H9 (cell line): Measurements from ENCODE around the gene RNF103. TPM values are rescaled to one million over a fixed set of nuclear protein-coding genes. Genes with fewer than 3 reads are reported as not detected.

Source experiments
- DNase-seq: peaks from one replicate; pipeline ENCODE4 v3.0.0-alpha.2; 2017
- H2AFZ ChIP-seq: one replicate; pipeline ENCODE4 v1.6.1; 2013; ENCODE audit warnings: mild to moderate bottlenecking, low read length, control low read depth, moderate library complexity
- H2AK5ac ChIP-seq: 2 replicates; pipeline ENCODE4 v1.6.1; 2013; ENCODE audit warnings: low read length, control low read depth, mixed read lengths; ENCODE audit not compliant: insufficient read length
- H2BK120ac ChIP-seq: one replicate; pipeline ENCODE4 v1.6.1; 2013; ENCODE audit warnings: low read depth, mild to moderate bottlenecking, low read length, control low read depth, inconsistent platforms; ENCODE audit not compliant: poor library complexity, severe bottlenecking
- H2BK12ac ChIP-seq: 2 replicates; pipeline ENCODE4 v1.6.1; 2013; ENCODE audit warnings: low read length, control low read depth, mixed read lengths, low read depth; ENCODE audit not compliant: insufficient read length
- H2BK15ac ChIP-seq: 2 replicates; pipeline ENCODE4 v1.6.1; 2013; ENCODE audit warnings: low read depth, low read length, control low read depth
- H2BK20ac ChIP-seq: one replicate; pipeline ENCODE4 v1.6.1; 2013; ENCODE audit warnings: low read depth, mild to moderate bottlenecking, low read length, control low read depth, inconsistent platforms; ENCODE audit not compliant: poor library complexity, severe bottlenecking
- H2BK5ac ChIP-seq: 2 replicates; pipeline ENCODE4 v1.6.1; 2013; ENCODE audit warnings: low read length, control low read depth, mixed read lengths; ENCODE audit not compliant: insufficient read length
- H3K14ac ChIP-seq: 2 replicates; pipeline ENCODE4 v1.6.1; 2013; ENCODE audit warnings: low read length, control low read depth; ENCODE audit not compliant: insufficient read depth
- H3K18ac ChIP-seq: 2 replicates; pipeline ENCODE4 v1.6.1; 2013; ENCODE audit warnings: low read depth, mild to moderate bottlenecking, mixed read lengths, low read length, control low read depth; ENCODE audit not compliant: insufficient read length
- H3K23ac ChIP-seq: 2 replicates; pipeline ENCODE4 v1.6.1; 2013; ENCODE audit warnings: low read length, control low read depth, mixed read lengths, low read depth; ENCODE audit not compliant: insufficient read length
- H3K23me2 ChIP-seq: 2 replicates; pipeline ENCODE4 v1.6.1; 2013; ENCODE audit warnings: low read depth, mild to moderate bottlenecking, mixed read lengths, low read length, control low read depth; ENCODE audit not compliant: insufficient read length, poor library complexity, severe bottlenecking
- H3K27ac ChIP-seq: 2 replicates; pipeline ENCODE4 v1.5.1; 2013; ENCODE audit warnings: low read length, control low read depth, mixed read lengths, low read depth; ENCODE audit not compliant: insufficient read length
- H3K27me3 ChIP-seq: 2 replicates; pipeline ENCODE4 v1.6.1; 2013; ENCODE audit warnings: low read length, control low read depth, inconsistent platforms; ENCODE audit not compliant: insufficient read depth
- H3K4ac ChIP-seq: 2 replicates; pipeline ENCODE4 v1.6.1; 2013; ENCODE audit warnings: low read depth, mild to moderate bottlenecking, control low read depth, inconsistent platforms, low read length, moderate library complexity
- H3K4me1 ChIP-seq: 2 replicates; pipeline ENCODE4 v1.6.1; 2013; ENCODE audit warnings: low read length, control low read depth, inconsistent platforms; ENCODE audit not compliant: insufficient read depth
- H3K4me2 ChIP-seq: 2 replicates; pipeline ENCODE4 v1.6.1; 2013; ENCODE audit warnings: low read length, control low read depth, mixed read lengths; ENCODE audit not compliant: insufficient read length, insufficient read depth
- H3K56ac ChIP-seq: 2 replicates; pipeline ENCODE4 v1.6.1; 2013; ENCODE audit warnings: low read depth, mild to moderate bottlenecking, mixed read lengths, low read length, control low read depth; ENCODE audit not compliant: insufficient read length
- H3K79me1 ChIP-seq: 2 replicates; pipeline ENCODE4 v1.6.1; 2013; ENCODE audit warnings: low read depth, mild to moderate bottlenecking, moderate library complexity, low read length, control low read depth, inconsistent platforms; ENCODE audit not compliant: insufficient read depth, poor library complexity, severe bottlenecking
- H3K79me2 ChIP-seq: 2 replicates; pipeline ENCODE4 v1.6.1; 2013; ENCODE audit warnings: low read length, control low read depth, inconsistent platforms; ENCODE audit not compliant: insufficient read depth
- H3K9ac ChIP-seq: 2 replicates; pipeline ENCODE4 v1.6.1; 2013; ENCODE audit warnings: low read length, control low read depth, mixed read lengths; ENCODE audit not compliant: insufficient read length; ENCODE audit errors: extremely low read depth
- H3K9me3 ChIP-seq: one replicate; pipeline ENCODE4 v1.6.1; 2013; ENCODE audit warnings: low read depth, low read length, inconsistent platforms; ENCODE audit not compliant: control insufficient read depth
- H3T11ph ChIP-seq: one replicate; pipeline ENCODE4 v1.6.1; 2013; ENCODE audit warnings: mild to moderate bottlenecking, low read length, control low read depth, inconsistent platforms
- H4K20me1 ChIP-seq: one replicate; pipeline ENCODE4 v1.6.1; 2013; ENCODE audit not compliant: control insufficient read depth, insufficient read length, insufficient read depth
- H4K5ac ChIP-seq: 2 replicates; pipeline ENCODE4 v1.6.1; 2013; ENCODE audit warnings: low read depth, mild to moderate bottlenecking, mixed read lengths, low read length, control low read depth; ENCODE audit not compliant: insufficient read length
- H4K8ac ChIP-seq: replicated peaks from 2 replicates; pipeline ENCODE4 v1.6.1; 2013; ENCODE audit warnings: low read length, control low read depth, mixed read lengths, low read depth; ENCODE audit not compliant: insufficient read length
- H4K91ac ChIP-seq: 2 replicates; pipeline ENCODE4 v1.6.1; 2013; ENCODE audit warnings: low read depth, mild to moderate bottlenecking, moderate library complexity, mixed read lengths, low read length, control low read depth; ENCODE audit not compliant: insufficient read length
- H3K27ac Mint-ChIP-seq, 3 experiments: 2 replicates in 2 of 3; 3 replicates in 1 of 3; pipeline ENCODE4 v1.8.0; 2020 to 2021; ENCODE audit warnings: mixed read lengths in 3 of 3, mild to moderate bottlenecking in 1 of 3, moderate library complexity in 1 of 3
- H3K27me3 Mint-ChIP-seq: 2 replicates; pipeline ENCODE4 v1.8.0; 2021; ENCODE audit warnings: low read depth, mild to moderate bottlenecking, moderate library complexity, mixed read lengths
- H3K36me3 Mint-ChIP-seq, 3 experiments: 2 replicates in 2 of 3; 3 replicates in 1 of 3; pipeline ENCODE4 v1.8.0; 2020 to 2021; ENCODE audit warnings: low read depth in 3 of 3, mixed read lengths in 3 of 3; ENCODE audit not compliant: insufficient read depth in 1 of 3
- H3K4me1 Mint-ChIP-seq, 2 experiments: 2 replicates each; pipeline ENCODE4 v1.8.0; 2020; ENCODE audit warnings: mixed read lengths in 2 of 2
- H3K4me3 Mint-ChIP-seq, 2 experiments: 2 replicates in 1 of 2; 3 replicates in 1 of 2; pipeline ENCODE4 v1.8.0; 2020 to 2021; ENCODE audit warnings: mild to moderate bottlenecking in 2 of 2, mixed read lengths in 2 of 2, moderate library complexity in 1 of 2
- H3K9me3 Mint-ChIP-seq, 2 experiments: 2 replicates in 1 of 2; 3 replicates in 1 of 2; pipeline ENCODE4 v1.8.0; 2020; ENCODE audit warnings: mild to moderate bottlenecking in 2 of 2, mixed read lengths in 2 of 2, moderate library complexity in 1 of 2
- CTCF ChIP-seq: fragments of 200-600 bp; sonication (generic); conservative IDR thresholded peaks from 3 replicates; pipeline ENCODE4 v1.8.0; 2021; ENCODE audit warnings: antibody characterized with exemption, mild to moderate bottlenecking
- WGBS: extraction: QIAGEN DNeasy Blood & Tissue Kit; methylation state at CpG from one replicate; pipeline ENCODE4 v1.1.7; 2013; ENCODE audit warnings: missing lambda C conversion rate, low lambda C conversion rate, mixed read lengths; ENCODE audit not compliant: insufficient read length; ENCODE audit errors: extremely low coverage; 5-methylcytosine and 5-hydroxymethylcytosine counted together
- total RNA-seq: library from RNA; stranded (reverse); gene quantifications from 2 replicates; pipeline ENCODE4 v1.2.1, GENCODE V29; 2021

Gene RNF103
- total RNA-seq, 1 experiment from 2014 or later = 7.1 TPM

GRCh38 chr2:86638712-86639111 is 15.0 kb upstream of the RNF103 start:
- H3K14ac ChIP-seq = no peak overlapping the region
- H2BK12ac ChIP-seq = no peak overlapping the region
- no peaks in the 10 kb centered on the region for H3K4me1 ChIP-seq
- H3K4ac ChIP-seq = no peak overlapping the region
- no peak overlapping the region for H2BK120ac ChIP-seq
- Mint-ChIP-seq H3K4me3 (no peak overlapping the region), H3K27me3 (no peaks in the 10 kb centered on the region), H3K4me1 (no peaks in the 10 kb centered on the region), H3K9me3 (peaks cover 8 to 17% of the 10 kb centered on the region in 2 experiments), H3K27ac (no peak overlapping the region), H3K36me3 (no peaks in the 10 kb centered on the region; a peak in 2 of 7 replicates)
- no peak overlapping the region for H4K5ac ChIP-seq
- no peaks in the 10 kb centered on the region for H3K79me1 ChIP-seq
- DNase-seq = no peak
- no peak overlapping the region for H3K4me2 ChIP-seq
- H3K23me2 ChIP-seq = no peaks in the 10 kb centered on the region
- no peaks in the 10 kb centered on the region for H4K20me1 ChIP-seq
- no peaks in the 10 kb centered on the region for H3K9me3 ChIP-seq
- no peak overlapping the region for H3K18ac ChIP-seq
- no peak overlapping the region for H2AK5ac ChIP-seq
- H4K8ac ChIP-seq = no peak overlapping the region
- TF ChIP-seq CTCF = no peak
- no peak overlapping the region for H2BK20ac ChIP-seq
- no peak overlapping the region for H3K56ac ChIP-seq
- H4K91ac ChIP-seq = no peak overlapping the region
- H3K27ac ChIP-seq = no peak overlapping the region
- no peak overlapping the region for H3K23ac ChIP-seq
- H3T11ph ChIP-seq = no peak overlapping the region
- WGBS = no CpG with 5 or more reads among the region's 1 CpG
- no peaks in the 10 kb centered on the region for H3K27me3 ChIP-seq
- H3K9ac ChIP-seq = no peak overlapping the region
- H2BK15ac ChIP-seq = no peak overlapping the region
- no peak overlapping the region for H2AFZ ChIP-seq
- no peak overlapping the region for H2BK5ac ChIP-seq
- H3K79me2 ChIP-seq = no peaks in the 10 kb centered on the region
